GM10266 (cell line): ENCODE results near the gene ATF2.
"Not testable (repeated sequence)": the region's sequence is repeated elsewhere in the genome, so short reads cannot be mapped to it uniquely, and the experiment has no call there.

Experiments
- DNase-seq: peaks from one replicate; pipeline ENCODE4 v3.0.0; 2012; ENCODE audit errors: extremely low spot score
- TF ChIP-seq, protein P1 (sequence below): IDR thresholded peaks from 2 replicates; pipeline ENCODE4 v1.5.1; 2012; ENCODE audit warnings: mild to moderate bottlenecking, low read depth; ENCODE audit not compliant: control insufficient read depth, insufficient read depth; ENCODE audit errors: missing control alignments

Gene ATF2

DNA sequence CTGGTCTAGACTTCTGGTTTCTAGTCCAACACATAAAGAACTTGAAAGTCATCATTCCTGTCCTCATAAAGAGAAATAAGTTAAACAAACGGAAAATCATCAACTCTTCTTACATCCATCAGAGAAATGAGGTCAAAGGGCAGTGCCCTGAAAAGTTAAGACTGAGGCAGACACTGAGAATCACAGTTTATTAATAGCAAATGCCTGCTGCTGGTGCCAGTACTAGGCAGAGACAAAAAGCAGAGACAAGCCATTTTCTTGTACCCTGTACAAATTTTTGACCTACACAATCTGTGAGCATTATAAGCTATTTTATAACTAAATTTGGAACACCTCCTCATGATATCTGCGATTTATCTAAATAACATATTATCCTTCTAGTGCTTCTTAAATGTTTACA, 36.8 kb downstream of the ATF2 start:
- TF ChIP-seq, protein P1, sequence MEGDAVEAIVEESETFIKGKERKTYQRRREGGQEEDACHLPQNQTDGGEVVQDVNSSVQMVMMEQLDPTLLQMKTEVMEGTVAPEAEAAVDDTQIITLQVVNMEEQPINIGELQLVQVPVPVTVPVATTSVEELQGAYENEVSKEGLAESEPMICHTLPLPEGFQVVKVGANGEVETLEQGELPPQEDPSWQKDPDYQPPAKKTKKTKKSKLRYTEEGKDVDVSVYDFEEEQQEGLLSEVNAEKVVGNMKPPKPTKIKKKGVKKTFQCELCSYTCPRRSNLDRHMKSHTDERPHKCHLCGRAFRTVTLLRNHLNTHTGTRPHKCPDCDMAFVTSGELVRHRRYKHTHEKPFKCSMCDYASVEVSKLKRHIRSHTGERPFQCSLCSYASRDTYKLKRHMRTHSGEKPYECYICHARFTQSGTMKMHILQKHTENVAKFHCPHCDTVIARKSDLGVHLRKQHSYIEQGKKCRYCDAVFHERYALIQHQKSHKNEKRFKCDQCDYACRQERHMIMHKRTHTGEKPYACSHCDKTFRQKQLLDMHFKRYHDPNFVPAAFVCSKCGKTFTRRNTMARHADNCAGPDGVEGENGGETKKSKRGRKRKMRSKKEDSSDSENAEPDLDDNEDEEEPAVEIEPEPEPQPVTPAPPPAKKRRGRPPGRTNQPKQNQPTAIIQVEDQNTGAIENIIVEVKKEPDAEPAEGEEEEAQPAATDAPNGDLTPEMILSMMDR: no peak
- no peak for DNase-seq

DNA sequence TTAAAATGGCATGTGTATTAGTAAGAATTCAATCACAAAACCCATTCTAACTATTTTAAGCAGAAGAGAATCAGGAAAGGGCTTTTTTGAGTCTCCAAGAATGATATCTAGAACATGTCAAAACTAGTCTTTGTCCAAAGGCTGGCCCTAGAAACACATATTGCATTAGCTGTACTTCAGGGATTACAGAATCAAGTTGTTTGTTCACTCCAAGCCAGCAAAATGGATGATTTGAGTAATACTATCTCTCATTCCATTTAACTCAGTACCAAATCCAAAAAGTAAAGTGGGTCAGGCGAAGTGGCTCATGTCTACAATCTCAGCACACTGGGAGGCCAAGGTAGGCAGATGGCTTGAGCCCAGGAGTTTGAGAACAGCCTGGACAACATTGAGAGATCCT, 41.3 kb downstream of the ATF2 start:
- no peak for DNase-seq
- TF ChIP-seq, protein P1: no peak

DNA sequence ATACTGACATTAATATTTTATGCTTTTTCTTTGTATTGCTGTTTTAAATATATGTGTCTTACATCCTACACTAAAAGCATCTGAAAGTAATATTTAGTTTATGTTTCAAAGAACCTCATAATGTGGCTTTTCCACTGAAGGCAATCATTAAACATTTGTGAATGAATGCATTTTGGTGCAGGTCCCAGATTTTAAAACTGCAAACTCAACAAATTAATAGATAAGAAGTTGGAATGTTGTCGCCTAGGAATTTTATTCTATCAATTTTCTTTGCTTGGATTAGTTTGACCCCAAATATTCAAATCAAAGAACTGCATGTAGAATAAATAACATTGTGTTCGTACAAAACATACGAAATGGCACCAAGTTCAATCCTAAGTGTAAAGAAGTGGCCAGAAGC, 44.7 kb downstream of the ATF2 start:
- no peak for DNase-seq
- TF ChIP-seq, protein P1: no peak

DNA sequence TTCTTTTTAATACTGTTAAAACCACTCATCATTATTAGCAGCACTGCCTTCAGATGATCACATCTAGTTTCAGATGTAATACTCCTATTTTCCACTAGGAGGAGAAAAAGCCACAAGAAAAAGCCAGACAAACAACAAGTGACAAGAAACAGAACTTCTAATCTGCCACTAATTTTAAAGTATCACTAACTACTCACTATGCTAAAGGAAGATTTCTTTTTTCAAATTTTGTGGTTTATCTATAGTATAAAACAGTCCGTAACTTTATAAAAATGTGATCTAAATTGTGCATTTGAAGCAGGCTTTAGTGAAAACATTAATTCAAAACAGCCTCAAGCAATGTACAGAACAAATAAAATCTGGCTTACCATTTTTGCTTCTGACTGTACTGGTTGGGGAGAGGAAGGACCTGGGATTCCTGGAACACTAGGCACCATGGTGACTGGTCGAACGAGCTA, 56.8 kb downstream of the ATF2 start:
- TF ChIP-seq, protein P1: peak; percentile 50
- DNase-seq: peak; percentile 55

DNA sequence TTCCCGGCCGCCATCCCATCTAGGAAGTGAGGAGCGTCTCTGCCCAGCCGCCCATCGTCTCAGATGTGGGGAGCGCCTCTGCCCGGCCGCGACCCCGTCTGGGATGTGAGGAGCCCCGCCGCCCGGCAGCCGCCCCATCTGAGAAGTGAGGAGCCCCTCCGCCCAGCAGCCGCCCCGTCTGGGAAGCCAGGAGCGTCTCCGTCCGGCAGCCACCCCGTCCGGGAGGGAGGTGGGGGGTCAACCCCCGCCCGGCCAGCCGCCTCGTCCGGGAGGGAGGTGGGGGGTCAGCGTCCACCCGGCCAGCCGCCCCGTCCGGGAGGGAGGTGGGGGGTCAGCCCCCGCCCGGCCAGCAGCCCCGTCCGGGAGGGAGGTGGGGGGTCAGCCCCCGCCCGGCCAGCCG, 59.9 kb downstream of the ATF2 start:
- DNase-seq: not testable (repeated sequence)

DNA sequence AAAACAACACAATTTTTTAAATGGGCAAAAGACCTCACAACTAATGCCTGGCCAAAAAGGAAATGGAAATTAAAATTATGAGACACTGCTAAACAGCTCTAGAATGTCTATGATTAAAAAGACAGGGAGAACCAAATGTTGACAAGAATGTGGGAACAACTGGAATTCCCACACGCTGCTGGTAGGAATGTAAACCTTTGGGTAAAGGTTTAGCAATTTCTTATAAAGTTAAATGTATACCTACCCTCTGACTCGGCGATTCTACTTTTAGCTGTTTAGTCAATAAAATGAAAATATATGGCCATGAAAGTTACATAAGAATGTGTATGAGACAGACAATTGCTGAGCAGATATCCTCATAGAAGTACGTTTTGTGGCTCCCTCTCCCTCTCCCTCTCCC, 60.9 kb downstream of the ATF2 start:
- DNase-seq: no peak
- TF ChIP-seq, protein P1: no peak

DNA sequence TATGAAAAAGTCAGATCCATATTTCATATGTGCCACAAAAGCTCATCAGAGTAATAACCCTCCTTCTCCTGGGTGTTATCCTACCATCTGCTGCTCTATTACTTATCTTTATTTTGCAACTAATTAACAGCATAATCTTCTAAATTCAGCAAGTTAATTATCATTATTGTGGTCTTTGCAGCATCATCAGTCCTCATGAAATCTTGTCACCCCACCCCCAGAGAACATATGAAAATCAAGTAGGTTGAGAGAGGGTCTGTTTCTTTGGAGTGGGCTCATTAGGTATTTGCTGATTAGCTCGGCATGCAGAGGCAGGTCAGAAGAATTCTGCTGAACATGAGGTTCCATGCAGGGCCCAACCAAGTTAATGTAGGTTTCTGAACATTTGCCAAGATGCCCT, 64.8 kb downstream of the ATF2 start:
- DNase-seq: no peak
- TF ChIP-seq, protein P1: no peak

DNA sequence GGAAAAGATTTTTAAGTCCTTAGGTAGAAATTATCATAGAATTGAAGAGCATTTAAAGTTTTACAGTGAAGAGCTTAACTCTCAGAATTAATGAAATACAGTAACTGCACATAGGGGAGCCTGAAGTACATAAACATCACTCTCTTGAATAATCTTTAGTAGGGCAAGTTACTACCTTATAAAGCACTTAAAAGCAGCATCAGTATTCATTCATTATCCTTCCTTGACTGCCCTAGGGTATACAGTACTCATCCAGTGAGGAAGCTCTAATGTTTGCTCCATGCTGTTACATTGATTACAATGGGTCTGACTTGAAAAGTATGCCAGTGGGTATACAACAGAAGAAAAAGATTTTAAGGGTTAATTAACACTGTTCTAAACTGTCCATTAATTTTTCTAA, 66.5 kb downstream of the ATF2 start:
- no peak for DNase-seq
- TF ChIP-seq, protein P1: no peak
